NCI-H128 (cell line): ENCODE data around the gene LRP4.
"Not testable (repeated sequence)": the region's sequence is repeated elsewhere in the genome, so short reads cannot be mapped to it uniquely, and the experiment has no call there.

Source experiments
- DNase-seq: peaks from one replicate; lab custom pipeline; 2025; ENCODE audit not compliant: unreplicated experiment; lab: John Stamatoyannopoulos, UW

Gene LRP4

DNA sequence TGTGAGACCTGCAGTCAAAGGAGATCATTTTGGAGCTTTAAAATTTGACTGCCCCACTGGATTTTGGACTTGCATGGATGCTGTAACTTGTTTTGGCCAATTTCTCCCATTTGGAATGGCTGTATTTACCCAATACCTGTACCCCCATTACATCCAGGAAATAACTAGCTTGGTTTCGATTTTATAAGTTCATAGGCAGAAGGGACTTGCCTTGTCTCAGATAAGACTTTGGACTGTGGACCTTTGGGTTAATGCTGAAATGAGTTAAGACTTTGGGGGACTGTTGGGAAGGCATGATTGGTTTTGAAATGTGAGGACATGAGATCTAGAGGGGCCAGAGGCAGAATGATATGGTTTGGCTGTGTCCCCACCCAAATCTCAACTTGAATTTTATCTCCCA, 10.4 kb upstream of the LRP4 start:
- not testable (repeated sequence) for DNase-seq

DNA sequence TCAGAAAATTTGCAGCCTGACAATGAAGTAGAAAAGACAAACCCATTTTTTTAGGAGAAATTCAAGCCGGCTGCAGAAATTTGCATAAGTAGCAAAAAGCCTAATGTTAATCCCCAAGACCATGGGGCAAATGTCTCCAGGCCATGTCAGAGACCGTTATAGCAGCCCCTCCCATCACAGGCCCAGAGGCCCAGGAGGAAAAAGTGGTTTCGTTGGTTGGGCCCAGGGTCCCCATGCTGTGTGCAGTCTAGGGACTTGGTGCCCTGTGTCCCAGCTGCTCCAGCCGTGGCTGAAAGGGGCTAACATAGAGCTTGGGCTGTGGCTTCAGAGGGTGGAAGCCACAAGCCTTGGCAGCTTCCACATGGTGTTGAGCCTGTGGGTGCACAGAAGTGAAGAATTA, 9.6 kb upstream of the LRP4 start:
- DNase-seq = not testable (repeated sequence)

DNA sequence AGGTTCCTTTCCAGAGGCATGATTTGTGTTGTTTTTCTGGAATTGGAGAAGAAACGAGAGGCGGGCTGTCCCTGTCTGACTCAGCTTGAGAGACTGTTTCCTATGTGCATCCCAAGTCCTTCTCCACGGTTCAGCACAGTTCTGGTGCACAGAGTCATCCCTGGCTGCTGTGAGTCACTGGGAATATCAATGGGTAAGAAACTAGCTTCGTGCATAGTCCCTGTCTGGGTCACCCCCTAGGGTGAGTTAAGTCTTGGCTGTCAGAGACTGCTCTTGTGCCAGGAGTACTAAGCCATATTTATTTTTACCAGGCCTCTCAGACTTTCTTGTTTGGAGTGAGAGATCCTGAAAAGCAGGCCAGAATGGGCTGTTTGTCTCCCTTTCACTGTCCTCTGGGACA, 2.4 kb upstream of the LRP4 start:
- no peak for DNase-seq

DNA sequence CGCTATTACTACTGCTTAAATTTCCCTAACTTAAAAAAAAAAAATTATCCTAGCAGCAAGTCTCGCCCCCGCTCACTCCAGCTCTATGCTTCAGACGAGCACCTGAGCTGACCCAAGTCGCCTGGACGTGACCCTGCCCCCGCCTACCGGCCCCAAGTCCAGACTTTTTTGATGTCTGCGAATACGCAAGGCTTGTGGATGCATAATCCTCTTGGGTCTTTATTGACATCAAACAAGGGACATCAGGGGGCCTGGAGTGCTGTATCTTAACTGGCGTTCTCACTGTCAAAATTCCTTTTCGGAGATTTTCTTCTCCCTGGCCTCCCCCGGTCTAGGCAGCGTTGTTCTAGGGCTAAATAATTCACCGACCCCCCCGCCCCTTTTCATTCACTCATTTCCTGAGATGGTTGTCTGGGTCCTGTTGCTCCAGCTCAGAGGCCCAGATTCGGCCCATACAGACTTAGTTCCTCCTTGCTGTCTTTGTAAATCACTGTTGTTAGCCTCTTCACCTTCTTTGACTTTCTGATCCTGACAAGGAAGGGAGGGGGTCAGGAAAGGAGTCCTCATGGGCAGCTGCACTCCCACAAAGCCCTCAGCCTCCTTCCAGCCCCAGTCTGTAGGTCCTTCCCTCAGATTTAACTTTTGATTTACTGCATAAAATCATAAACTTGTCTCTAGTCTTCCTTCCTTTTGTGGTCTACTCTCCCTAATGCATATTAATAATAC, 601 bp upstream of the LRP4 start:
- DNase-seq = no peak

DNA sequence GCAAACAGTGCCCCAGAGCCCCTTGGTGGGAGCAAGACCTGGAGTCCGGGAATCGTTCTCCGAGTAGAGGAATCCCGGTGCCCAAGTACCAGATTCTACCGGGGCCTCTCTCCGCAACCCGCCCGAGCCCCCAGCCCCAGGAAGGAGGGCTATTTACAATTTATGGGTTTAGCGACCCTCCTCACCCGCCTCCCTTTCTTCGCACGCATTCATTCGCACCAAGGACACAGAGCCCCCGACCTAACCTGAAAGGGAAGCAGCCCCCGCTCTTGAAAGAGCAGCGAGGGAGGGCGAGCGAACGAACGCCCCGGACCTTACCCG, 628 bp downstream of the LRP4 start:
- no peak for DNase-seq

DNA sequence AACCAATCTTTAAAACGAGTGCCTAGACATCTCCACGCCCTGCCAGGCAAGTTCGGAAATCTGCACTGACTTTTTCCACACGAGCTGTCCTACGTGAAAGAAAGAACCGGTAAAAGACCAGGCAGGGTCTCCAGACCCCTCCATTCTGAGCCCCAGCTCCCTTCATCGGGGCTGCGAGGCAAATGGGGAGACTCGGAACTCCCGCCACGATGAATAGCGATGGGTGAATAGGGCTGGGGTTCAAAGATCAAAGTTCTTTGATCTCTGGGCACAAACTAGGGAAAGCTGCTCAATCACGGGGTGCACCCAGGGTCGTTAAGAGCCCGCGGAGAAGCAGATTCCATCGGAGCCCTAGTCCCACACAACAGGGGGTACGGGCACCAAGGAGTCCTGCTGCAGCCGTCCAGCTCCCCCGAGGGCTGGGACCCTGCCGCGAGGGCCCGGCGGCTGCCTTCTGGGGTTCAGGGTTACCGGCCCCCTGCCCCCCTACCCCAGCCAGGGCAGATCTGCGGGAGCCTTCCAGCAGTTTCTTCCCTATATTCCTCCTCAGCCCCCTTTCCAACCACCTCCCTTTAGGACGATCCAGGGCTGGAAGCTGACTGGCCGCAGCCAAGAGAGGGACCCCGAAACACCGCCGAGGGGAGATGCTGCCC, 1.1 kb downstream of the LRP4 start:
- DNase-seq = no peak

DNA sequence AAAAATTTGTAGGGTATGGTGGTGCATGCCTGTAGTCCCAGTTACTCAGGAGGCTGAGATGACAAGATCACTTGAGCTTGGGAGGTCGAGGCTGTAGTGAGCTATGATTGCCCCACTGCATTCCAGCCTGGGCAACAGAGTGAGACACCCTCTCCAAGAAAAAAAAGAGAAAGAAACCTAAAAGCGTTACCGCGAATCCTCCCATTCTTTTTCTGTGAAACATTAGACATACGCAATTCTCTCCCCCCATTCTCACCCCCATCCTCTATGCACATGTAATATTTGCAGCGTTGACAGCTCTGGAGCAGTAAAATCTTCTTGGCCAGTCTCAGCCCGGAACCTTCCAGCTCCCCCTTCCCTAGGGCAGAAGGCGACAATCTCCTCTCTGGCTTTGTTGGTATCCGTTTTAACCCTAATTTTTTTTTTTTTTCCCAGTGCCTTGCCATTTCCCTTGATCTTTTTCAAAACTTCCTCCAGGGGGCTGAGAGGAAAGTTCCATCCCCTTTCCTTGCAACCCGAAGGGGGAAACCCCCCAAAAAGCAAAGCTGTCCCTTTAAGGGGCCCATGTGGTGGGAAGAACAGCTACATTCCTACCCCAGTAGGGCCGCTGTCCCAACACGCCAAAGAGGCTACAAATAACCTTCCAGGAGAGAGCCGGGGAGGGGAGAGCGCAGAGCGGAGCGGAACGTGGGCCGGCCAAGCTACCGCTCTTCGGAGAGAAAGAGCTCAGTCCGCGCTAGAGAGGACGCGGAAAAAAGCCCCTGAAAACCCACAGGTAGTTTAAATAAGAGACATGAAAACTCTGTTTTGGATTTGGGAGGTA, 1.9 kb downstream of the LRP4 start:
- no peak for DNase-seq

DNA sequence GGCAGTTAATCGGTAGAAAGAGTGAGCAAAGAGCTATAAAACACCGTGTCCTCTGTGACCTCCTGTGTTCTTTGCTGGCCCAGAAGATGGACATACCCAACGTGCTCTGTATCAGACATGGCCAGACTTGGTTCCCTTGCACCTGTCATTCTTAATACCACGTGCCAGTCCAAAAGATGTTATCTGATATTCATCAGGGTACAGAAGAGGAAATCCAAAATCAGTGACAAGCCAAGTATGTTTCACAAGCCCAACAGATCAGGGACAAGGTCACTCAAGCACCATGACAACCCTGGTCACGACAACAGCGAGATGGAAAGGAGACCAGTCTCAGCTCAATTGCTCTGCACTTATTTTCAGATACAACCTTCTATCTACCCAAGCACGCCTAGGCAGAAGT, 3.4 kb downstream of the LRP4 start:
- no peak for DNase-seq

DNA sequence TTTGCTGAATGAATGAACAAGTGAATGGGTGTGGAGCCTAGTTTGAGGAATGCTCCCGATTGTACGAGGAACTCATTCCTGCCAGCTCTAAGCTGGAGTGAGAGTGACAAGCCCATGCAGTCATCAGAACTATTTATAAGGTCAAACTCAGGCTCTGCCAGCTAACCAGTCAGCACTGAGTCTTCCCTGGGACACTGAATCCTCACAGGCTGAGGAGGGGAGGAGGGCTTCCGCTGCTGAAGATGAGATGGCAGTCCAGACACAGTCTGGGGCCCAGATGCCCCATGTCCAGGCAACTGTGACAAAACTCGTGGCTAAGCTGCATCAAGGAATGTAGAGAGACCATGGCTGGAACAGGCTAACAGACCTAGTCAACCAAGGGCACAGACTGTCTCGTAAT, 4.0 kb downstream of the LRP4 start:
- DNase-seq = no peak

DNA sequence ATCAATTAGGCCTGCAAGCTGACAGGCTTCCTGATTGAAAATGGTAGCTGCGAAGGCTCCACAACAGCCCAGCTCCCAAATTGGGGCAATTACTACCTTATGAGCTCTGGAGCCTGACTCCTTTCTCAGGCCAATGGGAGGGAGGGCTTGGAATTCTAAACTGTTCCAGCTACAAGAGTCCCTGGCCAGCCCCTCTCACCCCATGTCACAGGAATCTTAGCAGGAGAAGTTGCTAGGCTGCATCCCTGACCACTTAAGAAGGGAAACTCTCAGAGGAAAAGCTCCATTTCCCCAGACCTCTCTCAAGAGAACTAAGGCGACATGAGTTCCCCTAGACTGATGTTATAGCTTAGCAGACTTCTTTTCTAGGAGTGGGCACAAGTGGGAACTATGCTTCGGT, 4.9 kb downstream of the LRP4 start:
- no peak for DNase-seq

DNA sequence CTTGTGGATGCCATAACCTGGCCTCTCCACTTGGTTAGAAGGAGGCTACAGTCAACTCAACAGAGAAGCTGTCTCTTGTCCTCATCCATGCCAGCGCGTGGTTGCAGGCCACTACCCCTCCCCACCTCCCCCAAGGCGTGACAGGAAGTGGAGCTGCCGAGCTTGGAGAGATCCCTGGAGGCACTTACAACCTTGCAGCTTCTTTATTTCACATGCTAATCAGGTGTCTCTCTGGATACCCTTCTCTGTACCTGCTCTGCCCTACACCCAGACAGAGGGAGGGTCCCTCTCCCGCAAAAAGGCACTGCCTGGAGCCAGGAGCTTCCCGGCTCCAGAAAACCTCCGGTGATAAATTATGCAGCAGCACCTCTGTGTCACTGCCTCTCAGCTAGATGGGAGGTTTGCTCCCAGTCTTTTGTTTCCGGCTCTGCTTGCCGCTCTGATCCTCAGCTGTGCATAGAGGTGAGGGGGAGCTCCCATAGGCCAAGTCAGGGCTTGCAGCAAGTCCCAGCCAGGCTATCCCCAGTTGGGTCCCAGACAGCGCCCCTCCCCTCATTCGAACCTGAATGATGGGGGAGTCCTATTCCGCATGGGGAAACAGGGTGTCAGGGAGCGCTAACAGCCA, 5.7 kb downstream of the LRP4 start:
- DNase-seq = peak; percentile 45

DNA sequence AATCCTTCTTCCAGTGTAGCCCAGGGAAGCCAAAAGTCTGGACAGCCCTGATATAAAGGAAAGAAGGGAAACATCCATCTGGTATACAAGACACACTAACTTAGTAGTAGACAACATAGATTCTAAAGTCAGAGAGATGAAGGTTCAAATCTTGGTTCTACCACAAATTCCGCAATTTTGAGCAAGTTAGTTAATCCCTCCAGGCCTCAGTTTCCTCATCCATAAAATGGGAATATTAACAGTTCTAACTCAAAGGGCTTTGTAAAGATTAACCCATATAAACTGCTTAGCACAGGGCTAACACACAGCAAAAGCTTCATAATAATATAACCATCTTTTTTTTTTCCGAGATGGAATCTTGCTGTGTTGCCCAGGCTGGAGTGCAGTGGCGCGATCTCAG, 10.7 kb downstream of the LRP4 start:
- DNase-seq = no peak

DNA sequence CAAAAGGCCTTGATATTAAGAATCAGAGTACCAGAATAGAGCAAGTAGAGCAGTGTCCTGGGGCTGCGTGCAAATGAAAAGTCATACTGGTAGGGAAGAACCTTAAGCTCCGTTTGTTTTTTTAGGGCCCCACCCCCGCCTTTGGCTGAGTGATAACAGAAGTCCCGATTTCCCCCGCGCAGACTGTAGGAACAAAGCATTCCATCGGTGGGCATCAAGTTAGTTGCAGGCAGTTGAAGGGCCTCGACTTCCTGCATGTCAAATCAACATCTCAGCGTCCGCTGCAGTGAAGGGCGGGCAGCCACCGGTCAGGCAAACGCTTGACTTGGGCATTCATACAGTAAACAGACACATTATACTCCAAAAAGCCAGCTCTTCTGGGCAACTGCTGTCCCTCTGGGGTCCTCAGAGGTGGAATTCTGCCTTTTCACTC, 11.7 kb downstream of the LRP4 start:
- DNase-seq = no peak

DNA sequence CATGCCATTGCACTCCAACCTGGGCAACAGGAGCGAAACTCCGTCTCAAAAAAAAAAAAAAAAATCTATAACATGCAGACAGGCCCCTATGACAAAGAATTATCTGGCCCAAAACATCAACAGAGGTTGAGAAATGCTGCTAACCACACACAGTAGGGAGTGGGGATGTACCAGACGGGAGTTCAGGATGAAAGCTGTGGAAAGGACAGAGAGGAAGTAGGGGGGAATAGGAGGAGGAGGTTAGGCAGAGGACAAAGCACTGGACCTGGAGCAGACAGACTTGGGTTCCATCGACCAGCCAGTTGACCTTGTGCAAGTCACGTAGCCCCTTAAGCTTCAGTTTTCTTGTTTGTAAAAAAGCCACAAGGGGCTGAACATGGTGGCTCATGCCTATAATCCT, 12.5 kb downstream of the LRP4 start:
- no peak for DNase-seq

DNA sequence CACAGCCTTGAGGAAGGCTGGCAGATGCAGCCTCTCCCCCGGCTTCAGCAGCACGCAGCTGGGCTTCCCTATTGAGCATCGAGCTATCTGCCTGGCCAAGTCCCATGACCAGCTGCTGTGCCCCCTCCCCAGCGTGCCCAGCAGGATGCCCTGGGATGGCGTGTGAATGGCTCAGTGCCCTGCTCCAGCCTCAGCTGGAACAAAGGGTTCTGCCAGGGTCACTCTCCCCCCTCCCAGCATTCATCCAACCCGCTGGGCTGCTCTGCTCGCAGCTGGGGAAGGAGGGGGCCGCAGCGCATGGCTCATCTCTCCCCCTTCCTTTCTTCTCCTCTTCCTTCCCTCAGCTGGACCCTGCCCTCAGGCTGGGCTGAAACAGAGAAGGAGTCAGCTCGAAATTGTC, 14.5 kb downstream of the LRP4 start:
- no peak for DNase-seq

DNA sequence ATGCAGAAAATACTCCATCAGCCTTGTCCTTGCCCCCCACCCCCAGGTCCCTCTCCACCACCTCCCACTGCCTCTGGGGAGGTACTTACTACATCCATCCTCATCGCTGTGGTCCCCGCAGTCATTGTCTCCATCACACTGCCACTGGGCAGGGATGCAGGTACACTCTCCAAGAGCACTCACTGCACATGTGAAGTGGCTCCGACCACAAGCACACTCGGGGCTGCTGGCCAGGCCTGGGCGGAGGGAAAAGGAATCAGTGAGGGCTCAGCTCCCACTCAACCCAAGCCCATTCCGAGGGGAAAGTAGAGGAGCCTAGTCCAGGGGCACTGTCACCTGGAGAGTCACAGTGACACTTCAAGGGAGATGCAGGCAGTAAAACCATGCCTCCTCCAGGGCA, 15.7 kb downstream of the LRP4 start:
- no peak for DNase-seq

DNA sequence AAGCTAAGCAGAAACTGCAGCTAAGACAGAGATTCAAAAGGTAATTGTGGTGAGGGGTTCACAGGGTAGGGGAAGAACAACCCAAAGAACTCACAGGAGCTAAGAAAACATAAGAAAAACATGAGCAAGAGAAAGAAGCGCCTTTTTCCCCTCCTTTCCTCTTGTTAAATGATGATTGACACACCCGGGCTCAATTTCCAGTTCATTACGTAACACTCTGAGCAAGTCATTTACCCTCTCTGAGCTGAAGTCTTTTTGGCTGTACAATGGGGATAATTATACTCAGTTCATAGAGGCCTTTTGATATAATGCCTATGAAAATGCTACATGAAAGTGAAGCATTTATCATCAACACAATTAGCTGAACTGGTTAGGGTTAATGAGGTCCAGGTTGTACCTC, 17.2 kb downstream of the LRP4 start:
- DNase-seq = no peak

DNA sequence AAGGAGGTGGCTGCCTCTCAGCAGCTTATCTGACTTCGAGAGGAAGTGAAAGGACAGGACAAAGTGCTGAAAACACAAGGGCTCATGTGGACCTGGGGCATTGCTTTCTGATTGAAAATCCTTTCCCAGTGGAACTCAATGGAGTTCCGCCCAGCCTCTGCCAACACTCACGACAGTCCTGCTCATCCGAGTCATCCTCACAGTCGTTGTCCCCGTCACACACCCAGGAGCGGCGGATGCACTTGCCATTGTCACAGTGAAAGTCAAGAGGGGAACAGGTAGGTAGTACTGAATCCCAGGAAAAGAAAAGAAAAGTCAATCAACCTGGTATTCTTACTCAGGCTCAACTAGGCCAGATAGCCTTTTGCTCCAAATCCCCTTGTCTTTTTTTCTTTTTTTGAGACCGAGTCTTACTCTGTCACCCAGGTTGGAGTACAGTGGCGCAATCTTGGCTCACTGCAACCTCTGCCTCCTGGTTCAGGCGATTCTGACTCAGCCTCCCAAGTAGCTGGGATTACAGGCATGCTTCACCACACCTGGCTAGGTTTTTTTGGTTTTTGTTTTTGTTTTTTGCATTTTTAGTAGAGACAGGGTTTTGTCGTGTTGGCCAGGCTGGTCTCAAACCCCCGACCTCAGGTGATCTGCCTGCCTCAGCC, 18.1 kb downstream of the LRP4 start:
- DNase-seq = no peak

DNA sequence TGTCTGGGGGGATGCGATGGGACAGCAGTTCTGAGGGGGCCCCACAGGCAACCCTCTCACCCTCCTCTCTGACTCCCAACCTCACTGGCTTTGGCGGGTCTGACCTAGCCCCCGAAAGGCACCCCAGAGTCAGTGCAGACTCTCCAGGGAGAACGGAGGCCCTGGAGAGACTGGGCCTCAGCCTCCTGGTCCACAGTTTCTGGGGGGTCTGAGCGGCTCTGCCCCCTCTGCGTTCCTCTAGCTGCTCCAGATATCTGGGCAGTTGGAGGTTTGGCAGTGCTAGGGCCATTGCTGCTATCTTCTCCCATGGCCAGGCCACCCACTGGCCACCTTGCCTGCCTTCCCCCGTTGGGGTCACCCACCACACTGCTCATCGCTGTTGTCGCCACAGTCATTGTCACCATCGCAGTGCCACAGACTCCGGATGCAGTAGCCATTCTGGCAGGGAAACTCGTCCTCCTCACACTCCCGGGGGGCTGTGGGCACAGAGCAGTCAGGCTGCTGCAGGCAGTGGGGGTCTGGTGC, 18.8 kb downstream of the LRP4 start:
- DNase-seq = no peak

DNA sequence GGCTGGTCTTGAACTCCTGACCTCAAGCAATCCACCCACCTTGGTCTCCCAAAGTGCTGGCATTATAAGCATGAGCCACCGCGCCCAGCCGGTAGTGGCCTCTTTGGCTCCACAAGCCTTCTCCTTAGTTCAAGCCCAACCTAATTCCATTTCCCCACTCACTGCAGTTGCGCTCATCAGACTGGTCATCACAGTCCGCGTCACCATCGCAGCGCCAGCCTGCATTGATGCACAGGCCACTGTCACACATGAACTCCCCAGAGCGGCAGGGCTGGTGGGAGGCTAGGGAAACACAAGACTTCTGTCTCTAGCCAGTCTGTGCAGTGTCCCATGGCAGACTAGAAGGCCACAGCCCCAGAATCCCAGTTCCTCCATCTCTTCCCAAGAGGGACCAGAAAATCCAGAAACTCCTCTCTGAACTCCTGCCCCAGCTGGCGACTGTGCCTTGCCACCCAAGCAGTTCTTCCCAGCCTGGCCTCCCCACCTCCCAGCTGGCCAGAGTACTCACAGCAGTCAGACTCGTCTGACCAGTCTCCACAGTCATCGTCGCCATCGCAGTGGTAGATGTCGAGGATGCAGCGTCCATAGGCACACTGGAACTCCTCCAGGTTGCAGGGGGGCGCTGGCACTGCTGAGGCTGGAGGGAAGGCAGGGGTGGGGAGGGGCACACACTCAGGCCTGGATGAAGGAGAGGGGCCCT, 19.8 kb downstream of the LRP4 start:
- no peak for DNase-seq
